ENCODE measurements around the gene GRIFIN.

GRCh38 chr7:2498708-2499107, 22.5 kb upstream of the GRIFIN start:
- no peak for TF ChIP-seq POLR2AphosphoS5 (IDR thresholded peaks at IDR 0.05)
- no peak for TF ChIP-seq POLR2A (IDR thresholded peaks at IDR 0.05)
- TF ChIP-seq CTCF (IDR thresholded peaks at IDR 0.05 in 8 of 11, conservative IDR thresholded peaks at IDR 0.05 in 3 of 11): no peak

Data from spleen (tissue), 7 donors.